Measurements from ENCODE around the gene GNAI3.

GNAI3 gene

GRCh38 chr1:109592916-109593315, 44.5 kb downstream of the GNAI3 start:
- no peaks in the 10 kb centered on the region for H3K27me3 ChIP-seq (replicated peaks)
- in situ Hi-C loops (cut with HindIII; ENCODE audit: low pct_ligation_motif_present, low sequenced_read_pairs): no loop called here
- DNase-seq: no peak
- peaks cover 36% of the 10 kb centered on the region for H3K36me3 ChIP-seq (replicated peaks)
- no peak overlapping the region for H3K4me3 ChIP-seq (ENCODE audit: low read depth, low read length)
- H3K27ac ChIP-seq: no peak overlapping the region
- no peak for TF ChIP-seq CTCF (IDR thresholded peaks at IDR 0.05; ENCODE audit: low read depth, low read length, missing control alignments)

GRCh38 chr1:109595531-109595930, 47.1 kb downstream of the GNAI3 start:
- no peak overlapping the region for H3K4me3 ChIP-seq (ENCODE audit: low read depth, low read length)
- TF ChIP-seq CTCF (IDR thresholded peaks at IDR 0.05; ENCODE audit: low read depth, low read length, missing control alignments): no peak
- peaks cover 22% of the 10 kb centered on the region for H3K36me3 ChIP-seq (replicated peaks)
- in situ Hi-C loops (cut with HindIII; ENCODE audit: low pct_ligation_motif_present, low sequenced_read_pairs): no loop called here
- no peak for DNase-seq
- no peaks in the 10 kb centered on the region for H3K27me3 ChIP-seq (replicated peaks)
- no peak overlapping the region for H3K27ac ChIP-seq

GRCh38 chr1:109598156-109598555, 49.7 kb downstream of the GNAI3 start:
- no peak overlapping the region for H3K4me3 ChIP-seq (ENCODE audit: low read depth, low read length)
- no peak for TF ChIP-seq CTCF (IDR thresholded peaks at IDR 0.05; ENCODE audit: low read depth, low read length, missing control alignments)
- no peak overlapping the region for H3K27ac ChIP-seq
- H3K27me3 ChIP-seq (replicated peaks): no peaks in the 10 kb centered on the region
- in situ Hi-C loops (cut with HindIII; ENCODE audit: low pct_ligation_motif_present, low sequenced_read_pairs): no loop called here
- H3K36me3 ChIP-seq (replicated peaks): peaks cover 12% of the 10 kb centered on the region
- no peak for DNase-seq

- no peak overlapping the region for H3K27ac ChIP-seq
- TF ChIP-seq CTCF (IDR thresholded peaks at IDR 0.05; ENCODE audit: low read depth, low read length, missing control alignments): peak; percentile 53
Observed at GRCh38 chr1:109598655-109599054, 50.2 kb downstream of the GNAI3 start.

GRCh38 chr1:109603229-109603628, 54.8 kb downstream of the GNAI3 start:
- TF ChIP-seq CTCF (IDR thresholded peaks at IDR 0.05; ENCODE audit: low read depth, low read length, missing control alignments): no peak
- no peak for DNase-seq
- Histone ChIP-seq H3K27me3 (replicated peaks) (no peaks in the 10 kb centered on the region), H3K4me3 (ENCODE audit: low read depth, low read length) (no peak overlapping the region), H3K27ac (no peak overlapping the region), H3K36me3 (replicated peaks) (no peaks in the 10 kb centered on the region)
- in situ Hi-C loops (cut with HindIII; ENCODE audit: low pct_ligation_motif_present, low sequenced_read_pairs): no loop called here

More at GRCh38 chr1:109598655-109599054, 50.2 kb downstream of the GNAI3 start:
- H3K27me3 ChIP-seq (replicated peaks): no peaks in the 10 kb centered on the region
- in situ Hi-C loops (cut with HindIII; ENCODE audit: low pct_ligation_motif_present, low sequenced_read_pairs): no loop called here
- DNase-seq: no peak
- H3K4me3 ChIP-seq (ENCODE audit: low read depth, low read length): no peak overlapping the region
- peaks cover 11% of the 10 kb centered on the region for H3K36me3 ChIP-seq (replicated peaks)

GRCh38 chr1:109605381-109605780, 57.0 kb downstream of the GNAI3 start:
- in situ Hi-C loops (cut with HindIII; ENCODE audit: low pct_ligation_motif_present, low sequenced_read_pairs): no loop called here
- Histone ChIP-seq H3K36me3 (replicated peaks) (no peaks in the 10 kb centered on the region), H3K27ac (no peak overlapping the region), H3K27me3 (replicated peaks) (no peaks in the 10 kb centered on the region), H3K4me3 (ENCODE audit: low read depth, low read length) (no peak overlapping the region)
- no peak for TF ChIP-seq CTCF (IDR thresholded peaks at IDR 0.05; ENCODE audit: low read depth, low read length, missing control alignments)
- no peak for DNase-seq
